ENCODE results near the gene LITAF. TPM values are rescaled to one million over a fixed set of nuclear protein-coding genes. Genes with fewer than 3 reads are reported as not detected.
"Not testable (repeated sequence)": the region's sequence is repeated elsewhere in the genome, so short reads cannot be mapped to it uniquely, and the experiment has no call there.

Gene LITAF
- total RNA-seq, 6 donors from 2014 or later = 65.8 to 281 (median 113) TPM

GRCh38 chr16:11515540-11516430 is 70.9 kb downstream of the LITAF start:
- Histone ChIP-seq H3K27me3 (no peaks in the 10 kb centered on the region), H3K27ac (no peak overlapping the region), H3K4me3 (no peak overlapping the region), H3K4me1 (no peaks in the 10 kb centered on the region), H3K36me3 (no peaks in the 10 kb centered on the region), H3K9me3 (no peaks in the 10 kb centered on the region)
- DNase-seq (no peak), ATAC-seq (ENCODE audit: low FRiP score in 2 of 2) (peak in 1 of 2 donors; percentile 8)
- no peak for TF ChIP-seq EP300 (IDR thresholded peaks at IDR 0.05)
- TF ChIP-seq POLR2A (IDR thresholded peaks at IDR 0.05) = no peak
- no peak for TF ChIP-seq CTCF (IDR thresholded peaks at IDR 0.05)
- TF ChIP-seq POLR2AphosphoS5 (IDR thresholded peaks at IDR 0.05) = no peak
- 74 to 85% methylated on average over 10 to 12 of the region's 13 CpGs for WGBS, 2 donors

- ATAC-seq (ENCODE audit: low FRiP score in 2 of 2) = peak in 1 of 2 donors; percentile 4
- TF ChIP-seq POLR2A (IDR thresholded peaks at IDR 0.05) (no peak), EP300 (IDR thresholded peaks at IDR 0.05) (no peak), POLR2AphosphoS5 (IDR thresholded peaks at IDR 0.05) (no peak), CTCF (IDR thresholded peaks at IDR 0.05) (no peak)
- Histone ChIP-seq H3K27ac (no peak overlapping the region), H3K27me3 (no peaks in the 10 kb centered on the region), H3K4me3 (no peak overlapping the region), H3K36me3 (no peaks in the 10 kb centered on the region), H3K4me1 (no peaks in the 10 kb centered on the region), H3K9me3 (no peaks in the 10 kb centered on the region)
- 85 to 90% methylated on average over 8 to 13 of the region's 14 CpGs for WGBS, 2 donors
- DNase-seq = no peak
Observed at GRCh38 chr16:11514283-11514682, 72.4 kb downstream of the LITAF start.

- H3K9me3 ChIP-seq; H3K4me1 ChIP-seq; H3K4me3 ChIP-seq; H3K27me3 ChIP-seq; DNase-seq; ATAC-seq (ENCODE audit: low FRiP score in 2 of 2); H3K36me3 ChIP-seq; H3K27ac ChIP-seq: not testable (repeated sequence)
- 94 to 97% methylated on average over 13 of the region's 13 CpGs for WGBS, 2 donors
Observed at GRCh38 chr16:11513366-11513765, 73.4 kb downstream of the LITAF start.

GRCh38 chr16:11511801-11512200 is 74.9 kb downstream of the LITAF start:
- 66 to 96% methylated on average over 4 to 6 of the region's 6 CpGs for WGBS, 2 donors

GRCh38 chr16:11511328-11511727 is 75.4 kb downstream of the LITAF start:
- no peaks in the 10 kb centered on the region for H3K27me3 ChIP-seq
- H3K36me3 ChIP-seq = no peaks in the 10 kb centered on the region
- H3K27ac ChIP-seq = no peak overlapping the region
- H3K9me3 ChIP-seq = no peaks in the 10 kb centered on the region
- TF ChIP-seq POLR2AphosphoS5 (IDR thresholded peaks at IDR 0.05) (no peak), EP300 (IDR thresholded peaks at IDR 0.05) (no peak), POLR2A (IDR thresholded peaks at IDR 0.05) (no peak), CTCF (IDR thresholded peaks at IDR 0.05) (no peak)
- ATAC-seq (ENCODE audit: low FRiP score in 2 of 2) (no peak), DNase-seq (no peak)
- no peaks in the 10 kb centered on the region for H3K4me1 ChIP-seq
- WGBS, 2 donors = 91 to 98% methylated on average over 2 of the region's 2 CpGs
- H3K4me3 ChIP-seq = no peak overlapping the region

More at GRCh38 chr16:11511801-11512200, 74.9 kb downstream of the LITAF start:
- Histone ChIP-seq H3K27ac (no peak overlapping the region), H3K9me3 (no peaks in the 10 kb centered on the region), H3K4me3 (no peak overlapping the region), H3K27me3 (no peaks in the 10 kb centered on the region), H3K4me1 (no peaks in the 10 kb centered on the region), H3K36me3 (no peaks in the 10 kb centered on the region)
- DNase-seq = no peak
- no peak for ATAC-seq (ENCODE audit: low FRiP score in 2 of 2)
- TF ChIP-seq CTCF (IDR thresholded peaks at IDR 0.05) = no peak
- no peak for TF ChIP-seq EP300 (IDR thresholded peaks at IDR 0.05)
- no peak for TF ChIP-seq POLR2A (IDR thresholded peaks at IDR 0.05)
- no peak for TF ChIP-seq POLR2AphosphoS5 (IDR thresholded peaks at IDR 0.05)
